GM12874 (cell line): ENCODE measurements around the gene DUSP12.

ENCODE experiments used
- TF ChIP-seq, protein P1 (sequence below): IDR thresholded peaks from 2 replicates; pipeline ENCODE4 v1.5.1; 2011; ENCODE audit warnings: low read depth, mild to moderate bottlenecking, control low read depth, low read length, moderate library complexity; ENCODE audit not compliant: insufficient read depth

DUSP12 gene

DNA sequence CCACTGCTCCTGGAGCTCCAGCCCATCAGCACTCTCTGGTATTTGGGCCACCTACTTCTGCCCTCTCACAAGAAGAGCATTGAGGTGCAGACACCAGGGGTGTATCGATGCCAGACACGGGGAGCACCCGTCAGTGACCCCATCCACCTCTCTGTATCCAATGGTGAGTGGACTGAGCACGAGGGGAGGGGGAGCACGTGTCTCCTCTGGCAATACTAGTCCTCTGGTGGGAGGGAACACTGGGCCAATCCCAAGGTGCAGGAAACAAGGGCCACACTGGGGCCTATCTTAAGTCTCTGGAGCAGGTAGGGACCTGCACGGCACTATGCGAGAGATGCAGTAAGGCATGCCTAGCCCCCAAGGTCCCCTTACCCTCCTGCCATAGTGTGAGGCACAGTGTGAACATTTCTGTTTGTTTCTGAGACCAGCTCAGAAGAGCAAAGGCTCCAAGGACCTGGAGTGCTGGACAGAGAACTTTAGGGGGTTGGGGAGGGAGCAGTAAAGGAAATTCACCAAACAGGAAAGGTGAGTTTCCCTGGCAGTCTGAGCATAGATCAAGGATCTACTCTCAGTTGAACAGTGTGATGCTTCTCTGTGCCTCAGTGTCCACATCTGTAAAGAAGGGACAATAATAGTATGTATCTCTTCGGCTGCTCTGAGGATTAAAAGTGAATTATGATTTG is 26.0 kb upstream of the DUSP12 start:
- TF ChIP-seq, protein P1, sequence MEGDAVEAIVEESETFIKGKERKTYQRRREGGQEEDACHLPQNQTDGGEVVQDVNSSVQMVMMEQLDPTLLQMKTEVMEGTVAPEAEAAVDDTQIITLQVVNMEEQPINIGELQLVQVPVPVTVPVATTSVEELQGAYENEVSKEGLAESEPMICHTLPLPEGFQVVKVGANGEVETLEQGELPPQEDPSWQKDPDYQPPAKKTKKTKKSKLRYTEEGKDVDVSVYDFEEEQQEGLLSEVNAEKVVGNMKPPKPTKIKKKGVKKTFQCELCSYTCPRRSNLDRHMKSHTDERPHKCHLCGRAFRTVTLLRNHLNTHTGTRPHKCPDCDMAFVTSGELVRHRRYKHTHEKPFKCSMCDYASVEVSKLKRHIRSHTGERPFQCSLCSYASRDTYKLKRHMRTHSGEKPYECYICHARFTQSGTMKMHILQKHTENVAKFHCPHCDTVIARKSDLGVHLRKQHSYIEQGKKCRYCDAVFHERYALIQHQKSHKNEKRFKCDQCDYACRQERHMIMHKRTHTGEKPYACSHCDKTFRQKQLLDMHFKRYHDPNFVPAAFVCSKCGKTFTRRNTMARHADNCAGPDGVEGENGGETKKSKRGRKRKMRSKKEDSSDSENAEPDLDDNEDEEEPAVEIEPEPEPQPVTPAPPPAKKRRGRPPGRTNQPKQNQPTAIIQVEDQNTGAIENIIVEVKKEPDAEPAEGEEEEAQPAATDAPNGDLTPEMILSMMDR: no peak

DNA sequence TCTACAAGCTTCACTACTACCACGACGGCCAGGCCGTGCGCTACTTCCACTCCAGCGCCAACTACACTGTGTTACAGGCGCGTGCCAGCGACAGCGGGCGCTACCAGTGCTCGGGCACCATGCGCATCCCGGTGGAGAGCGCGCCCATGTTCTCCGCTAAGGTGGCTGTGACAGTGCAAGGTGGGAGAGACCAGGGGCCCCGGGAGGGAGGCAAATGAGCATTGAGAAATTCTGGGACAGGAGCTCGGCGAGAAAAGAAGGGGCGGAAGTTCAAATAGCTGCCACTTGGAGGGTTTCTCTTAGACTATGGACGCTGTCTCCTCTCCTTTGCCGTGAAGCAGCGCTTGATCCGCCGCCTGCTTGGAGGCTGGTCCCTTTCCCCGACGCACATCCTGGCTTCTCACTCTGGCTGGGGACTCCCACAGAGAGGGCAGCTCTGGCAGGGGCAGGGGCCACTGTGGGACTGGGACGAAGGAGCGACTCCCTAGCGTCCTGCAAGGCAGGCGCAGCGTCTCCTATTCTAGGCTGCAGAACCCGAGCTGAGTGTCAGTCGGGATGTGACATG is 23.6 kb upstream of the DUSP12 start:
- TF ChIP-seq, protein P1: no peak

DNA sequence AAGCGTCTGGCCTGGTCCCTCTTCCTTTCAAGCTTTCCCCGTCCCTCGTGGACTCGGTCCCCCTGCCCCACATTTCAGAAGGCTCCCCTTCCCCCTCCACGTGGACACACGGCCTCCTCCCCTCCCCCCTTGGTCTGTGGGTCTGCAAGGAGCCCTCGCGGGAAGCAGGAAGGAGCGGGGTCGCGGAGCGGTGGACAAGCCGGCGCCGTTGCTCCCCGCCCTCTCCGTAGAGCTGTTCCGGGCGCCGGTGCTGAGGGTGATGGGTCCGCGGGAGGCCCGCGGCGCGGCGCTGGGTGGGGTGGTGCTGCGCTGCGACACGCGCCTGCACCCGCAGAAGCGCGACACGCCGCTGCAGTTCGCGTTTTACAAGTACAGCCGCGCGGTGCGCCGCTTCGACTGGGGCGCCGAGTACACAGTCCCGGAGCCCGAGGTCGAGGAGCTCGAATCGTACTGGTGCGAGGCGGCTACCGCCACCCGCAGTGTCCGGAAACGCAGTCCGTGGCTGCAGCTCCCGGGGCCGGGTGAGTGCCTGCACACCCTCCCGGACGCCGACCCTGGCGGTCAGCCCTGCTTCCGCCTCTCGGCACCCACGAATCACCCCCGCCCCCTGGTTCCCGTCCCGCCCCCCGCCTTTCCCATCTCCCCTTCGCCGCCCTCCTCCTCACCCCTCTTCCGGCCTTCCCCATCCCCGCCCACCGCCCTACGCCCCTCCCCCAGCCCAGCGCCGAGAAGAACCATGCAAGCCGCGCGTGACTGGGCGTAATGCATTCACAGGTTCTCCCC is 22.9 kb upstream of the DUSP12 start:
- TF ChIP-seq, protein P1: no peak

DNA sequence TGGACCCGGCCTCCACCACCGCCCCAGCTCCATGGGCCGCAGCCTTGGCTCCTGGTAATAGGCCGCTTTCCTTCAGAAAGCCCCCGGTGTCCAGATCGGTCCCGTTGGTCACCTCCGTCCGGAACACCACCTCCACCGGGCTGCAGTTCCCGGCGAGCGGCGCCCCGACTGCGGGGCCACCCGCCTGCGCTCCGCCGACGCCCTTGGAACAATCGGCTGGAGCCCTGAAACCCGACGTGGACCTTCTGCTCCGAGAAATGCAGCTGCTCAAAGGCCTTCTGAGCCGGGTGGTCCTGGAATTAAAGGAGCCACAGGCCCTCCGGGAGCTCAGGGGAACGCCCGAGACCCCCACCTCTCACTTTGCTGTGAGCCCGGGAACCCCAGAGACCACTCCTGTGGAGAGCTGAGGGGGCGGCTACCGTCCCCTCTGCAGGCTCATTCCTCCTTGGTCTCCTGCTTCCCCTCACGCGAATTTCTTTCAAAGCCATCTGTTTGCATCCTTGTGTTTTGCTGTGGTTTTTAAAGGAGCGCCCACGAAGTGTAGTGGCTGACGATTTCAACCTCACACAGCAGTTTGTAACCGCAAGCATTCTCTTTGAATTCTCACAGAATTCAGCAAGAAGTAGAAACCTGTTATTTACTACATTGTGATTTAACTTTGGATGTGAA is 22.2 kb upstream of the DUSP12 start:
- TF ChIP-seq, protein P1: no peak

DNA sequence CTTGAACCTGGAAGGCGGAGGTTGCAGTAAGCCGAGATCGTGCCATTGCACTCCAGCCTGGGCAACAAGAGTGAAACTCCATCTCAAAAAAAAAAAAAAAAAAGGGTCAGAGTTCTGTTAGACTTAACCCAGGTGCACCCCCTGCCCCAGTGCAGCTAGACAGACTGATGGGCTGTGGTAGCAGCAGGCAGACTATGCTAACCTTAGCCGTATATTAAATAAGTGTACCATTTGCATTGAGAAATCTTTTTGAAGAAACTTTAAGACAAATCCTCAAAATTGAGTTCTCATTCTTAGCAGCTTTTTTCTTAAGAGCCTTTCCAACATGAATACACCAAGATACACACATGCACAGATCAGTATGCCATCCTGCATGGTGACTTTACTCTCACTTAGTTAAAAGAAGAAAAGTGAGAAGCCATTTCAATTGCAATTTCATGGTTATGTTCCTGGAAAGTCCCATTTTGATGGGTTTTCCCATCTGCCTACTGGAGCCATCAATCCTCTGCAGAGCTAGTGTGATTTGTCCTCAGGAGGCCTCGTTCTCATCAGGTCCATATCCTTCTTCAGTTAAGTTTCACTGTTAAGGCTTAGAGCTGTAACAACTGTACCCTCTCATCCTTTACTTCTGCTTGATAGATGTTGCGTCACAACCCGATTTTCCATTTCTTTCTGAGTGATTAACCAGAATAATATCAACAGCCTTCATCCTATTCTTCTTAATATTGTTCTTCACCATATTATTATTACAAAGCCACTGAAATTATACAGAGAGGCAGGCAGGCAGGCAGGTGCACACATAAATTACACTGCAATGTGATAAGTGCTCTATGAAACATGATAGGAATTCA is 21.0 kb upstream of the DUSP12 start:
- TF ChIP-seq, protein P1: no peak

DNA sequence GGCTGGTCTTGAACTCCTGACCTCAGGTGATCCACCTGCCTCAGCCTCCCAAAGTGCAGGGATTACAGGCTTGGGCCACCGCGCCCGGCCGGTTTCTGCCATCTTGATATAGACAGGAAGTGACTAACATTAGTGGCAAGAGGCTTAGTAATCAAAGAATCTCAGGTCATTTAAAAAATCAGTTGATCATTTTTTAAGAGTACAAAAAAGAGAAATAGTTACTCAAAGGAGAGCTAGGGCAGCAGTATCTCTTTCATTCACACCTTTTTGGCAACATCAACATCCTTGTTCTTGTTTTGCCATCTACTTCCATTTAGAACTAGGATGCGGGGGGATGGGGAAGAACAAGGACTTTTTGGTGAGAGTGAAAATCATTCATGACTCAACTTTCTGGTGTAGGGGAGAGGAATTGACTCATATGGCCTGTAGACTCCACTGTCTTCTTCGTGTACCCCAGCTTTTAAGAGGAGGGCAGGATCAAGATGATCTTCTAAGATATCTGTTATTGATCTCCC is 19.5 kb upstream of the DUSP12 start:
- TF ChIP-seq, protein P1: no peak
